ENCODE results near the gene GLDN.

The GLDN gene

GRCh38 chr15:51332206-51333147 lies 9.0 kb upstream of the GLDN start:
- TF ChIP-seq CTCF (IDR thresholded peaks at IDR 0.05; ENCODE audit: low read depth, low read length), result no peak
- no peak overlapping the region for H3K4me3 ChIP-seq (replicated peaks in 1 of 2; ENCODE audit: low read depth in 2 of 2, low read length in 2 of 2)
- peak; percentile 68 to 78 for DNase-seq (ENCODE audit: low read depth in 2 of 2)

GRCh38 chr15:51333571-51333970 lies 7.9 kb upstream of the GLDN start:
- TF ChIP-seq CTCF (IDR thresholded peaks at IDR 0.05; ENCODE audit: low read depth, low read length), result no peak
- DNase-seq (ENCODE audit: low read depth in 2 of 2), result no peak
- H3K4me3 ChIP-seq (replicated peaks in 1 of 2; ENCODE audit: low read depth in 2 of 2, low read length in 2 of 2), result no peak overlapping the region

GRCh38 chr15:51334011-51334451 lies 7.4 kb upstream of the GLDN start:
- DNase-seq (ENCODE audit: low read depth in 2 of 2), result peak; percentile 39 to 49
- H3K4me3 ChIP-seq (replicated peaks in 1 of 2; ENCODE audit: low read depth in 2 of 2, low read length in 2 of 2), result no peak overlapping the region
- no peak for TF ChIP-seq CTCF (IDR thresholded peaks at IDR 0.05; ENCODE audit: low read depth, low read length)

GRCh38 chr15:51335087-51335486 lies 6.4 kb upstream of the GLDN start:
- DNase-seq (ENCODE audit: low read depth in 2 of 2), result no peak
- H3K4me3 ChIP-seq (replicated peaks in 1 of 2; ENCODE audit: low read depth in 2 of 2, low read length in 2 of 2), result no peak overlapping the region
- TF ChIP-seq CTCF (IDR thresholded peaks at IDR 0.05; ENCODE audit: low read depth, low read length), result no peak

- H3K4me3 ChIP-seq (replicated peaks in 1 of 2; ENCODE audit: low read depth in 2 of 2, low read length in 2 of 2), result no peak overlapping the region
- TF ChIP-seq CTCF (IDR thresholded peaks at IDR 0.05; ENCODE audit: low read depth, low read length), result no peak
- DNase-seq (ENCODE audit: low read depth in 2 of 2), result no peak
These were observed 5.7 kb upstream of the GLDN start for GRCh38 chr15:51335538-51336410.

- no peak for TF ChIP-seq CTCF (IDR thresholded peaks at IDR 0.05; ENCODE audit: low read depth, low read length)
- no peak within 1 kb of the TSS for H3K4me3 ChIP-seq (replicated peaks in 1 of 2; ENCODE audit: low read depth in 2 of 2, low read length in 2 of 2)
- DNase-seq (ENCODE audit: low read depth in 2 of 2), result no peak
These were observed 3.0 kb upstream of the GLDN start, which contains the start of gene CYP19A1 for GRCh38 chr15:51338496-51338895. TSS of gene CYP19A1 (minus strand) at chr15:51338596. CDS start at chr15:51242912, 95,684 bp downstream.
